Measurements from ENCODE around the gene WDR27.

WDR27 gene

GRCh38 chr6:169701954-169702839 is at the start of gene WDR27, which contains the start of gene C6orf120:
WDR27 (minus strand) TSS chr6:169702029; CDS start chr6:169689005, 13,024 bp downstream.
C6orf120 (plus strand) TSS chr6:169702126; CDS start chr6:169702460, 334 bp downstream.
- Histone ChIP-seq H3K9me2 (ENCODE audit: low read depth, low read length) (no peaks in the 10 kb centered on the region), H2AFZ (ENCODE audit: low read length) (no peak within 1 kb of the TSS), H3K36me3 (ENCODE audit: insufficient read depth, low read length) (peaks cover 32% of the 10 kb centered on the region), H3K79me2 (ENCODE audit: insufficient read depth, low read length) (peaks cover 34% of the 10 kb centered on the region), H3K9ac (ENCODE audit: low read length) (peak within 1 kb of the TSS; percentile 89), H3F3A (ENCODE audit: insufficient read depth, low read length) (no peaks in the 10 kb centered on the region), H3K4me2 (ENCODE audit: low read length) (peak within 1 kb of the TSS; percentile 74), H3K9me3 (ENCODE audit: low read length) (no peaks in the 10 kb centered on the region), H4K20me1 (ENCODE audit: insufficient read depth, low read length) (no peaks in the 10 kb centered on the region), H3K4me1 (ENCODE audit: insufficient read depth, low read length, severe bottlenecking) (peaks cover 60% of the 10 kb centered on the region), H3K27ac (ENCODE audit: low read depth, low read length, poor library complexity, severe bottlenecking) (peak within 1 kb of the TSS; percentile 37), H3K4me3 (ENCODE audit: low read depth, low read length, poor library complexity, severe bottlenecking) (peak within 1 kb of the TSS; percentile 91), H3K27me3 (ENCODE audit: insufficient read depth, low read length) (no peaks in the 10 kb centered on the region)
- TF ChIP-seq, protein P1, sequence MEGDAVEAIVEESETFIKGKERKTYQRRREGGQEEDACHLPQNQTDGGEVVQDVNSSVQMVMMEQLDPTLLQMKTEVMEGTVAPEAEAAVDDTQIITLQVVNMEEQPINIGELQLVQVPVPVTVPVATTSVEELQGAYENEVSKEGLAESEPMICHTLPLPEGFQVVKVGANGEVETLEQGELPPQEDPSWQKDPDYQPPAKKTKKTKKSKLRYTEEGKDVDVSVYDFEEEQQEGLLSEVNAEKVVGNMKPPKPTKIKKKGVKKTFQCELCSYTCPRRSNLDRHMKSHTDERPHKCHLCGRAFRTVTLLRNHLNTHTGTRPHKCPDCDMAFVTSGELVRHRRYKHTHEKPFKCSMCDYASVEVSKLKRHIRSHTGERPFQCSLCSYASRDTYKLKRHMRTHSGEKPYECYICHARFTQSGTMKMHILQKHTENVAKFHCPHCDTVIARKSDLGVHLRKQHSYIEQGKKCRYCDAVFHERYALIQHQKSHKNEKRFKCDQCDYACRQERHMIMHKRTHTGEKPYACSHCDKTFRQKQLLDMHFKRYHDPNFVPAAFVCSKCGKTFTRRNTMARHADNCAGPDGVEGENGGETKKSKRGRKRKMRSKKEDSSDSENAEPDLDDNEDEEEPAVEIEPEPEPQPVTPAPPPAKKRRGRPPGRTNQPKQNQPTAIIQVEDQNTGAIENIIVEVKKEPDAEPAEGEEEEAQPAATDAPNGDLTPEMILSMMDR (IDR thresholded peaks at IDR 0.05; ENCODE audit: low read length), result no peak
- TF ChIP-seq EZH2 (IDR thresholded peaks at IDR 0.05; ENCODE audit: borderline replicate concordance, low read length), result no peak

GRCh38 chr6:169746556-169746955 is 44.7 kb upstream of the WDR27 start:
- no peak overlapping the region for H3K4me2 ChIP-seq (ENCODE audit: low read length)
- H3K27ac ChIP-seq (ENCODE audit: low read depth, low read length, poor library complexity, severe bottlenecking), result no peak overlapping the region
- no peak overlapping the region for H3K4me3 ChIP-seq (ENCODE audit: low read depth, low read length, poor library complexity, severe bottlenecking)
- H3F3A ChIP-seq (ENCODE audit: insufficient read depth, low read length), result no peaks in the 10 kb centered on the region
- no peaks in the 10 kb centered on the region for H3K9me2 ChIP-seq (ENCODE audit: low read depth, low read length)
- no peak overlapping the region for H3K9ac ChIP-seq (ENCODE audit: low read length)
- no peaks in the 10 kb centered on the region for H4K20me1 ChIP-seq (ENCODE audit: insufficient read depth, low read length)
- H3K9me3 ChIP-seq (ENCODE audit: low read length), result peaks cover 8% of the 10 kb centered on the region; the same call in 1 of the 2 replicates
- no peaks in the 10 kb centered on the region for H3K27me3 ChIP-seq (ENCODE audit: insufficient read depth, low read length)
- H3K4me1 ChIP-seq (ENCODE audit: insufficient read depth, low read length, severe bottlenecking), result peaks cover 13% of the 10 kb centered on the region
- H3K79me2 ChIP-seq (ENCODE audit: insufficient read depth, low read length), result peaks cover 9% of the 10 kb centered on the region
- TF ChIP-seq EZH2 (IDR thresholded peaks at IDR 0.05; ENCODE audit: borderline replicate concordance, low read length), result no peak
- TF ChIP-seq, protein P1 (IDR thresholded peaks at IDR 0.05; ENCODE audit: low read length), result no peak
- H2AFZ ChIP-seq (ENCODE audit: low read length), result no peak overlapping the region
- H3K36me3 ChIP-seq (ENCODE audit: insufficient read depth, low read length), result peaks cover 10% of the 10 kb centered on the region; the same call in 1 of the 2 replicates

- H3K79me2 ChIP-seq (ENCODE audit: insufficient read depth, low read length), result peaks cover 1% of the 10 kb centered on the region
- H3K4me2 ChIP-seq (ENCODE audit: low read length), result no peak overlapping the region
- no peak overlapping the region for H3K9ac ChIP-seq (ENCODE audit: low read length)
- no peaks in the 10 kb centered on the region for H3K9me2 ChIP-seq (ENCODE audit: low read depth, low read length)
- TF ChIP-seq, protein P1 (IDR thresholded peaks at IDR 0.05; ENCODE audit: low read length), result no peak
- TF ChIP-seq EZH2 (IDR thresholded peaks at IDR 0.05; ENCODE audit: borderline replicate concordance, low read length), result no peak
- H3K27me3 ChIP-seq (ENCODE audit: insufficient read depth, low read length), result no peaks in the 10 kb centered on the region
- peaks cover 10% of the 10 kb centered on the region; the same call in 1 of the 2 replicates for H3K36me3 ChIP-seq (ENCODE audit: insufficient read depth, low read length)
- H3F3A ChIP-seq (ENCODE audit: insufficient read depth, low read length), result no peaks in the 10 kb centered on the region
- no peak overlapping the region for H3K27ac ChIP-seq (ENCODE audit: low read depth, low read length, poor library complexity, severe bottlenecking)
- no peak overlapping the region for H2AFZ ChIP-seq (ENCODE audit: low read length)
- H3K9me3 ChIP-seq (ENCODE audit: low read length), result peaks cover 8% of the 10 kb centered on the region; the same call in 1 of the 2 replicates
- peaks cover 9% of the 10 kb centered on the region for H3K4me1 ChIP-seq (ENCODE audit: insufficient read depth, low read length, severe bottlenecking)
- H4K20me1 ChIP-seq (ENCODE audit: insufficient read depth, low read length), result no peaks in the 10 kb centered on the region
- no peak overlapping the region for H3K4me3 ChIP-seq (ENCODE audit: low read depth, low read length, poor library complexity, severe bottlenecking)
These were observed 43.6 kb upstream of the WDR27 start for GRCh38 chr6:169745405-169745804.
